ENCODE data around the gene MTFR1L. TPM values are rescaled to one million over a fixed set of nuclear protein-coding genes. Genes with fewer than 3 reads are reported as not detected.

The MTFR1L gene
- polyA plus RNA-seq, 3 donors = 67.3 to 73.5 (median 69.9) TPM

- Mint-ChIP-seq H3K36me3 (peaks cover 11% of the 10 kb centered on the region in 2 donors), H3K4me3 (no peak overlapping the region), H3K9me3 (peaks cover 0 to 4% (median 0%) of the 10 kb centered on the region in 7 donors), H3K27me3 (ENCODE audit: low read depth in 3 of 3) (peaks cover 0 to 3% (median 0%) of the 10 kb centered on the region in 3 donors), H3K4me1 (peaks cover 6% of the 10 kb centered on the region), H3K27ac (no peak overlapping the region)
- H3K36me3 ChIP-seq (replicated peaks in 1 of 2; ENCODE audit: control insufficient read depth in 1 of 2, insufficient read depth in 2 of 2, low read length in 2 of 2) = peaks cover 0 to 8% of the 10 kb centered on the region in 2 donors
- H3K4me1 ChIP-seq (ENCODE audit: control insufficient read depth in 1 of 2, insufficient read depth in 2 of 2, low read length in 2 of 2) = no peaks in the 10 kb centered on the region
- H3K4me3 ChIP-seq (replicated peaks in 1 of 3; ENCODE audit: low read depth in 2 of 3, low read length in 3 of 3) = no peak overlapping the region
- TF ChIP-seq CTCF (IDR thresholded peaks at IDR 0.05) = no peak
- no peak overlapping the region for H3K4me2 ChIP-seq (replicated peaks; ENCODE audit: extremely low read depth, low read length, poor library complexity, severe bottlenecking)
- no peak overlapping the region for H2AFZ ChIP-seq (ENCODE audit: insufficient read depth, low read depth, low read length, poor library complexity, severe bottlenecking)
- 100% methylated on average over 1 of the region's 4 CpGs for WGBS (ENCODE audit: insufficient coverage)
- no peaks in the 10 kb centered on the region for H3K27me3 ChIP-seq (ENCODE audit: control insufficient read depth in 2 of 2, insufficient read depth in 2 of 2, low read length in 2 of 2)
- no peaks in the 10 kb centered on the region for H4K20me1 ChIP-seq (ENCODE audit: insufficient read depth, low read length)
- no peaks in the 10 kb centered on the region for H3K9me3 ChIP-seq (replicated peaks in 1 of 2; ENCODE audit: control insufficient read depth in 1 of 2, insufficient read depth in 1 of 2, low read length in 2 of 2)
- DNase-seq = no peak
- H3K79me2 ChIP-seq (ENCODE audit: insufficient read depth, low read length) = no peaks in the 10 kb centered on the region
- no peak overlapping the region for H3K27ac ChIP-seq (ENCODE audit: low read depth in 1 of 2, low read length in 2 of 2)
- no peak overlapping the region for H3K9ac ChIP-seq (ENCODE audit: insufficient read depth, low read length, poor library complexity, severe bottlenecking)
- intact Hi-C loops (cut with micrococcal nuclease) = no loop called here
Measured at GRCh38 chr1:25792115-25792514, 27.6 kb upstream of the MTFR1L start.

- intact Hi-C loops (cut with micrococcal nuclease) = no loop called here
- no peaks in the 10 kb centered on the region for H3K36me3 ChIP-seq (replicated peaks in 1 of 2; ENCODE audit: control insufficient read depth in 1 of 2, insufficient read depth in 2 of 2, low read length in 2 of 2)
- H3K9me3 Mint-ChIP-seq = peaks cover 0 to 1% (median 0%) of the 10 kb centered on the region in 7 donors
- 78% methylated on average over 6 of the region's 7 CpGs for WGBS (ENCODE audit: insufficient coverage)
- H3K4me1 Mint-ChIP-seq = peaks cover 9% of the 10 kb centered on the region
- no peak overlapping the region for H3K4me3 ChIP-seq (replicated peaks in 1 of 3; ENCODE audit: low read depth in 2 of 3, low read length in 3 of 3)
- no peaks in the 10 kb centered on the region for H3K4me1 ChIP-seq (ENCODE audit: control insufficient read depth in 1 of 2, insufficient read depth in 2 of 2, low read length in 2 of 2)
- H4K20me1 ChIP-seq (ENCODE audit: insufficient read depth, low read length) = no peaks in the 10 kb centered on the region
- H3K79me2 ChIP-seq (ENCODE audit: insufficient read depth, low read length) = no peaks in the 10 kb centered on the region
- H3K27ac ChIP-seq (ENCODE audit: low read depth in 1 of 2, low read length in 2 of 2) = no peak overlapping the region
- no peak overlapping the region for H3K9ac ChIP-seq (ENCODE audit: insufficient read depth, low read length, poor library complexity, severe bottlenecking)
- no peak overlapping the region for H3K4me2 ChIP-seq (replicated peaks; ENCODE audit: extremely low read depth, low read length, poor library complexity, severe bottlenecking)
- no peak overlapping the region for H3K27ac Mint-ChIP-seq
- H2AFZ ChIP-seq (ENCODE audit: insufficient read depth, low read depth, low read length, poor library complexity, severe bottlenecking) = no peak overlapping the region
- H3K9me3 ChIP-seq (replicated peaks in 1 of 2; ENCODE audit: control insufficient read depth in 1 of 2, insufficient read depth in 1 of 2, low read length in 2 of 2) = no peaks in the 10 kb centered on the region
- peaks cover 1 to 5% of the 10 kb centered on the region in 2 donors for H3K36me3 Mint-ChIP-seq
- H3K4me3 Mint-ChIP-seq = no peak overlapping the region
- no peak for DNase-seq
- no peak for TF ChIP-seq CTCF (IDR thresholded peaks at IDR 0.05)
- H3K27me3 Mint-ChIP-seq (ENCODE audit: low read depth in 3 of 3) = peaks cover 2 to 3% (median 2%) of the 10 kb centered on the region in 3 donors
- H3K27me3 ChIP-seq (ENCODE audit: control insufficient read depth in 2 of 2, insufficient read depth in 2 of 2, low read length in 2 of 2) = no peaks in the 10 kb centered on the region
Measured at GRCh38 chr1:25793585-25794170, 26.1 kb upstream of the MTFR1L start.
